Endothelial cell of hepatic sinusoid (primary cell): ENCODE data around the gene FLVCR2.

Experiments used
- in situ Hi-C: cut with HindIII; loops from 2 replicates; pipeline ENCODE4 v1.10.0; 2017; ENCODE audit warnings: low sequenced_read_pairs

Gene FLVCR2, protein sequence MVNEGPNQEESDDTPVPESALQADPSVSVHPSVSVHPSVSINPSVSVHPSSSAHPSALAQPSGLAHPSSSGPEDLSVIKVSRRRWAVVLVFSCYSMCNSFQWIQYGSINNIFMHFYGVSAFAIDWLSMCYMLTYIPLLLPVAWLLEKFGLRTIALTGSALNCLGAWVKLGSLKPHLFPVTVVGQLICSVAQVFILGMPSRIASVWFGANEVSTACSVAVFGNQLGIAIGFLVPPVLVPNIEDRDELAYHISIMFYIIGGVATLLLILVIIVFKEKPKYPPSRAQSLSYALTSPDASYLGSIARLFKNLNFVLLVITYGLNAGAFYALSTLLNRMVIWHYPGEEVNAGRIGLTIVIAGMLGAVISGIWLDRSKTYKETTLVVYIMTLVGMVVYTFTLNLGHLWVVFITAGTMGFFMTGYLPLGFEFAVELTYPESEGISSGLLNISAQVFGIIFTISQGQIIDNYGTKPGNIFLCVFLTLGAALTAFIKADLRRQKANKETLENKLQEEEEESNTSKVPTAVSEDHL

GRCh38 chr14:75578102-75578785 lies at the start of gene FLVCR2:
Gene FLVCR2 (plus strand): TSS chr14:75578620. CDS start chr14:75578973, 353 bp downstream.
- in situ Hi-C loops, result no loop called here

DNA sequence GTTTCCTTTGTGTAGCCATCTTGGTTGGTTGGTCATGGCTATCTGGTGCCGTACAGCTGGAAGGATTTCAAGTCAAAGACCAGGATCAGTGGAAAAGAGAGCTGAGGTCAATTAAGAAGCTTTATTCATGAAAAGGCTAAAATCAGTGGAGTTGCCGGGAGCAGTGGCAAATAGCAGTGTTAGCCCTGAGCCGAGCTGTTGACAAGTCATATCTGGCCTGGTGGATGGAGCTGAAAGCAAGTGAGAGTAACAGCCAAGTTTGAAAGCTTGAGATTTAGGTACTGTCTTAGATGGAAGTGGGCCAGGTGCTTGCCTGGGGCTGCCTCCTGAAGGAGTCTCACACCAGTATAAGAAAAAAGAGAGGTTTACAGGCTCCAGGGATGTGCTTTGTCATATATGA lies 47.2 kb upstream of the FLVCR2 start:
- in situ Hi-C loops, result no loop called here

GRCh38 chr14:75531660-75532317 lies 46.6 kb upstream of the FLVCR2 start:
- in situ Hi-C loops, result no loop called here

DNA sequence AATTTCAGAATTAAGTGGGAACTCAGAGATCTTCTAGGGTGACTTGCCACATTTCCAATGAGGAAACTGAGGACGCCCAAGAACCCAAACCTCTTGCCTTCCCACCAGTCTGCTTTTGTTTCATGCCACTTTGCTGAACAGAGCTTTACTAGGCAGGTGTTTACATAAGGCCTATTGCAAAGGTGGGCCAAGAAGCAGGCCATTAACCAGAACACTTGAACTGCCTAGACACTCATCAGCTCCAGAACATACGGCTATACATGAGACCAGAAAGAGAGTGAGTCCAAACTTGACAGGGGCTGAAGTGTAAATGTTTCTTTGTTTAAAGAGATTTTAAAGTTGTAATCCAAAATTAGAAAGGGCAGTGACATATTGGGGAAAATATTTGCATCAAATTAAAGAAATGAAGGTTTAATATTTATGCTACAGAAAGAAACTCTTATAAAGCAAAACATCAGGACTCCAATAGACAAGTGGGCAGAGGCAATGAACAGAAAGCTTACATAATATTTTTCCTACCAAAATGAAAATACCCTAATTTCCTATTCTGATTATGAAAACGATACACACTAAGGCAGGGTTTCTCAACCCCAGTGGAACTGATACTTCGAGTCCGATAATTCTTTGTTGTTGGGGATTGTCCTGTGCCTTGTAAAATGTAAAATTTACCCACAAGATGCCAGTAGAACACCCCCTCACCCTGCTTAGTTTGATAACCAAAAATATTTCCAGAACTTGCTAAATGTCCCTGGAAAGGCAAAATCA lies 44.4 kb upstream of the FLVCR2 start:
- in situ Hi-C loops, result no loop called here

- in situ Hi-C loops, result no loop called here
Measured at GRCh38 chr14:75535164-75535898, 43.1 kb upstream of the FLVCR2 start.

GRCh38 chr14:75537071-75537470 lies 41.3 kb upstream of the FLVCR2 start:
- in situ Hi-C loops, result no loop called here

DNA sequence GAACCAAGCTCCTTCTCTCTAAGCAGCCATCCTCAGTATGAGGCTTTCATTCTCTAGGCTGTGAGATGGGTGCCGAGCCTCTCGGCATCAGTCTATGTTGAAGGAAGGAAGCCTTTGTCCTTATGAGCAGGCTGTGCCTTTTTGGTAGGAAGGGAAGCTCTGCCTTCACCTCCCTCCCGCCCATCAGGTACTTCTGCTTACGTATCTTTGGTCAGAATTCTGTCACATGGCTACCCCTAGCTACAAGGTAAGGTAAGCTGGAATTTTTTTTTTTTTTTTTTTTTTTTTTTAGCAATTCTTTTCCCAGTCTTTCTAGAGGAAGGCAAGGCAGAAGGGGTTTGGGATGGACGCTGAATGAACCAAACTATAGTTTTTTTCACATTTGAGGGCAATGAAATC lies 39.3 kb upstream of the FLVCR2 start:
- in situ Hi-C loops, result no loop called here

DNA sequence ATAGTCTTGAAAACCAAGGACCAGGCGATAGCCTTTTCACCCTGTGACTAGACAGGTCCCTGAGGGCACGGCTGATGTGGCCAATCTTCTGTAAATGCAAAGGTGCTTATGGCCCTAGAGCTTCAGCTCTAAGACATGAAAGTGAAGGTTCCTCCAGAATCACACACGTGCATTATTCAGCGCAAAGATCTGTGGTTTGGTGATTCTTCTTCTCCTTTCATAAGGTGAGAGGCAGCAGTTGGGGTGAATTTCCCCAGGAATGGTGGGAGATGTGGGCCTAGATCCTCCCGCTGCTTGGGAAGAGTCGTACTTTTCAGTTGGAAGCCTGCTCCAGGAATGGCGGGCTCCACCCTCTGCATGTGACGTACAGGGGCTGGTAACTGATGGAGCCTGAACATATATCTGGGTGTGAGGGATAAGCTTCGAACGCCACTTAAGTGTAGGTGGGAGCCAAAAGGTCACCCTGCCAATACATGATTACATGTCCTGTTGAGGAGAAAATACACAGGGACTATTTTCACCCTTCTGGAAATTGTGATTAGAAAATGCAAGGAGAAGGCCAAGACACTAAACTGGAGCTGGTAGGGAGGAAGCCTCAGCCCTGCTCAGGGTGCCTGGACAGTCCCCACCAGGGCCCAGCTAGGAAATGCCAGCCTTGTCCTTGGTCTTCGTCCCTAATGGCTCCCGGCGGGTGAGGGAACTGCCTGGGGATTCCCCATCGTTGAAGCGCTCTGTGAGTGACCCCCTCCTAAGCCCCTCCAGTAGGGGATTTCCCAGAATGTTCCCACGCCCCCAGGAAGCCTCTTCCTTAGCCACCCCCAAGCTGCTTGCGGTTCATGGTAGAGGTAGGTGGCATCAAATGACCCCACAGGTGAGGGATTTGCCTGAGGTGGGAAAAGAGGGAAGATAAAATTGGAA lies 38.6 kb upstream of the FLVCR2 start:
- in situ Hi-C loops, result no loop called here

- in situ Hi-C loops, result no loop called here
Measured at GRCh38 chr14:75540479-75540851, 38.0 kb upstream of the FLVCR2 start.

DNA sequence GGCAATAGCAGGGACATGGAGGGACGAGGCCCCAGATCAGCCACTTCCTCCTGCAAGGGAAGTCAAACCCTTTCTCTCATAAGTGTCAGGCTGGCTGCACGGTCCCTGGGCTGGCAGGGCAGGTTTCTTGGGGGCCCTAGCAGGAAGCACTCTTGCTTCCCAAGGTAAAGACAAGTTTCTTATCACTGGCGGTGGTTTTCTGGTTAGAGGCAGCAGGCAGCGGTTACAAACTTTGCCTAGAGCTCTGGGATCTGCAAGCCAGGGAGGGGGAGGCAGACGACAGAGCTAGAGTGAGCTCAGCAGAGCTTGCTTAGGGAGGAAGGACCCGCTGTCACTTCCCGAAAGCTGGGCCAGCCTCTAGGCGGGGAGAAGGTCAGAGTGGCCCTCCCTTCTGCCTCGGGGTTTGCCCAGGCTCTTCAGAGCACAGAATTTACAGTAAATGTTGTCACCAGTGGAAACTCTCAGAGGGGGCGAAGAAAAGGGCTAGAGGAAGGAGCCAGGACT lies 35.8 kb upstream of the FLVCR2 start:
- in situ Hi-C loops, result no loop called here

DNA sequence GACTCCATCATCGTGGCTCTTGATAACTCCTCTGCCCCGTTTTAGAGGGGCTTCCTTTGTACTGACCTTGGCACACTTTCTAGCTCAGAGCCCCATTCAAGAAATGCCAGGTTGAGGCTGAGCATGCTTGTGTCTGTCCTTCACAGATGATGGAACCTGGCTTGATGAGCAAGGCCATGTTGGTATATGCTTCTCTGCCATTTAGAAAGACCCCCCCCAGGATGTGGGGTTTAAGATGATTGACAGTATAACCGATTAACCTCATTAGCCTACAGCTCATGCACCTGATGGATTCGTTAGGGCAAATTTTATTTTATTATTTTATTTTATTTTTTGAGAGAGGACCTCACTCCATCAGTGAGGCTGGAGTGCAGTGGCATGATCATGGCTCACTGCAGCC lies 35.2 kb upstream of the FLVCR2 start:
- in situ Hi-C loops, result no loop called here

DNA sequence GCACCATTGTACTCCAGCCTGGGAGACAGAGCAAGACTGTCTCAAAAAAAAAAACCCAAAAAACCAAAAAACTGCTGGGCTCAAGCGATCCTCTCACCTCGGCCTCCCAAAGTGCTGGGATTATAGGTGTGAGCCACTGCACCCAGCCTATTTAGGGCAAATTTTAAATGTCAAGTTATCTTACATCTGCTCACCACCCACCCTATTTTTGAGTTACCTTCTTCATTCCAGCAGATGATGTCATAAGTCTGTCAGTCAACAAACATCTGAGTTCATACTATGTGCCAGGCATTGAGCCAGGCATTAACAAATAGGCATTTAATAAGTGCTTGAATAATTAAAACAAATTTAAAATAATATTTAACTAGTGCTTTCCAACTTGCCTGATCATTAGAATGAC lies 34.6 kb upstream of the FLVCR2 start:
- in situ Hi-C loops, result no loop called here

- in situ Hi-C loops, result no loop called here
Measured at GRCh38 chr14:75545907-75546306, 32.5 kb upstream of the FLVCR2 start.

- in situ Hi-C loops, result no loop called here
Measured at GRCh38 chr14:75547552-75548250, 30.7 kb upstream of the FLVCR2 start.

- in situ Hi-C loops, result no loop called here
Measured at GRCh38 chr14:75548544-75548943, 29.9 kb upstream of the FLVCR2 start.

DNA sequence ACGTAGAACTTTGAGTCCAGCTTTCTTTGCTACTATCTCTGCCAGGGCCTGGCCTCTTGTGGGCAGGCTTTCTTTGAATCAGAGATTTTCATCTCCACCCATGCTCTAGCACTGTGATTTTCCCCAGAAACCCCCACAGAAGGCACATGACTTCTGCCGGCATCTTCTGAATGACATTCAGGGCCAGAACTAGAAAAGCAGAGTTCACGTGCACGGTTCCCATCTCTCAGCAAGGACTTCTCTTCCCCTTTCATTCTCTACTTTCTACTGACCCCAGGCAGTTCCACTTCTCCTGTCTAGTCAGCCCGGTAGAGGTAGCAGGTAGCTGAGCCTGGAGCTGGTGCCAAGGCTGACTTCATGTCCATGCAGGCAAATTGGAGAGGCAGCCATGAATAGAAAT lies 29.3 kb upstream of the FLVCR2 start:
- in situ Hi-C loops, result no loop called here

DNA sequence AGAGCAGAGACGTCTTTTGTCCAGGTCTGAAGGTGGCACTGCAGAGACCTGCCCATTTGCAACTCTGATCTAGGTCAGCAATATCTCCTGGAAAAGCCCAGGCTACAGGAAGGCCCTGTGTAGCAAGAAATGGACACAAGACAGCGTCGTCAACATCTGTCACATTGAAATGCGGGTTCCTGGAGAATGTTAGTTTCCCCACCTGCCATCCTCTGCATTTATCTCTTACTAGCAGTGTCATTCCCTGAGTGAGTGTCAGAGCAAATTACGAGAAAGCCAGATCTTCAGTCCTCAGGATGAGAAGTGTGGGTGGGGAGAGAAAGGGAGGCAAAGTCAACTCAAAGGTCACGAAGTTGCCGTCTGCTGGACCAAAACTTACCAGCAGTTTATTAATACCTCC lies 27.4 kb upstream of the FLVCR2 start:
- in situ Hi-C loops, result no loop called here

DNA sequence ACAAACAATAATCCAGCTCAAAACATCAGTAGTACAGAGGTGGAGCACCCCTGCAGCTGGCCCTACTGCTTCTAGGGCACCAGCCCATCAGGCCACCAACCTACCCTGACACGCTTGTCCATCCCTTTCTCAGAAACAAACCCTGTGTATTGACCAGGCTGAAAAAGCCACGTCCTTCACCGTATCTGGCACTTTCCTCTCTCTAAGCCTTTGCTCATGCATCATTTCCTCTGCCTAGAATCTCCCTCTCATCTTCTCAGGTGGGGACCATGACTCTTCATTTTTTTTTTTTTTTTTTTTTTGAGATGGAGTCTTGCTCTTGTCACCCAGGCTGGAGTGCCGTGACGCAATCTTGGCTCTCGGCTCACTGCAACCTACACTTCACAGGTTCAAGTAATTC lies 25.3 kb upstream of the FLVCR2 start:
- in situ Hi-C loops, result no loop called here
